Neural progenitor cell (in vitro differentiated cells): ENCODE measurements around the gene OSBP. TPM values are rescaled to one million over a fixed set of nuclear protein-coding genes. Genes with fewer than 3 reads are reported as not detected.
A peak's percentile ranks its signal among the peaks of the same experiment; 100 is the strongest.
"Not testable (repeated sequence)": the region's sequence is repeated elsewhere in the genome, so short reads cannot be mapped to it uniquely, and the experiment has no call there.

Experiments used
- DNase-seq: peaks from one replicate; pipeline ENCODE4 v3.0.0-alpha.2; 2016; ENCODE audit warnings: low spot score
- H2AFZ ChIP-seq: fragments of 200-600 bp; sonication (generic); replicated peaks from 2 replicates; pipeline ENCODE4 v1.6.1; 2016; ENCODE audit warnings: antibody characterized with exemption
- H3F3A ChIP-seq: fragments of 200-600 bp; sonication (generic); 2 replicates; pipeline ENCODE4 v1.6.1; 2016; ENCODE audit warnings: antibody characterized with exemption, low read depth
- H3K27ac ChIP-seq: fragments of 200-600 bp; sonication (generic); 2 replicates; pipeline ENCODE4 v1.5.1; 2016; ENCODE audit warnings: mild to moderate bottlenecking
- H3K27me3 ChIP-seq: fragments of 200-600 bp; sonication (generic); 2 replicates; pipeline ENCODE4 v1.6.1; 2016; ENCODE audit warnings: mild to moderate bottlenecking, moderate library complexity
- H3K36me3 ChIP-seq: fragments of 200-600 bp; sonication (generic); 2 replicates; pipeline ENCODE4 v1.5.1; 2016
- H3K4me1 ChIP-seq: fragments of 200-600 bp; sonication (generic); 2 replicates; pipeline ENCODE4 v1.6.1; 2016; ENCODE audit warnings: mixed run types
- H3K4me2 ChIP-seq: fragments of 200-600 bp; sonication (generic); 2 replicates; pipeline ENCODE4 v1.6.1; 2016
- H3K4me3 ChIP-seq: fragments of 200-600 bp; sonication (generic); 2 replicates; pipeline ENCODE4 v1.5.1; 2016
- H3K79me2 ChIP-seq: fragments of 200-600 bp; sonication (generic); 2 replicates; pipeline ENCODE4 v1.6.1; 2016; ENCODE audit warnings: low read depth
- H3K9ac ChIP-seq: fragments of 200-600 bp; sonication (generic); 2 replicates; pipeline ENCODE4 v1.6.1; 2016
- H3K9me3 ChIP-seq: fragments of 200-600 bp; sonication (generic); 2 replicates; pipeline ENCODE4 v1.5.1; 2016; ENCODE audit warnings: low read depth
- H4K20me1 ChIP-seq: fragments of 200-600 bp; sonication (generic); 2 replicates; pipeline ENCODE4 v1.6.1; 2016; ENCODE audit warnings: low read depth
- H3K27ac Mint-ChIP-seq: 3 replicates; pipeline ENCODE4 v1.8.0; 2021; ENCODE audit warnings: mixed read lengths
- H3K27me3 Mint-ChIP-seq: 2 replicates; pipeline ENCODE4 v1.8.0; 2022; ENCODE audit warnings: low read depth, mild to moderate bottlenecking, inconsistent platforms, moderate library complexity, mixed read lengths; ENCODE audit not compliant: insufficient read depth
- H3K36me3 Mint-ChIP-seq: 3 replicates; pipeline ENCODE4 v1.8.0; 2021; ENCODE audit warnings: mixed read lengths
- H3K4me1 Mint-ChIP-seq: 3 replicates; pipeline ENCODE4 v1.8.0; 2021; ENCODE audit warnings: mixed read lengths
- H3K4me3 Mint-ChIP-seq: 3 replicates; pipeline ENCODE4 v1.8.0; 2021; ENCODE audit warnings: mild to moderate bottlenecking, moderate library complexity, mixed read lengths
- H3K9me3 Mint-ChIP-seq: 3 replicates; pipeline ENCODE4 v1.8.0; 2020; ENCODE audit warnings: mixed read lengths
- EZH2 ChIP-seq: fragments of 200-600 bp; sonication (generic); IDR thresholded peaks from 2 replicates; pipeline ENCODE4 v1.6.1; 2017; ENCODE audit warnings: antibody characterized with exemption, mild to moderate bottlenecking, moderate library complexity
- EZH2phosphoT487 ChIP-seq: fragments of 200-600 bp; sonication (generic); IDR thresholded peaks from 2 replicates; pipeline ENCODE4 v1.6.1; 2017; ENCODE audit warnings: antibody characterized with exemption
- total RNA-seq: library from RNA; depleted of rRNA; stranded (reverse); fragments of >200 nt; gene quantifications from 2 replicates; pipeline ENCODE4 v1.2.3, GENCODE V29; 2015; ENCODE audit warnings: low replicate concordance
- TF ChIP-seq, protein P1 (sequence below): fragments of 200-600 bp; sonication (generic); IDR thresholded peaks from 2 replicates; pipeline ENCODE4 v1.5.1; 2017; ENCODE audit warnings: antibody characterized with exemption, mild to moderate bottlenecking

OSBP gene
- total RNA-seq, 1 donor from 2014 or later, result 22.7 TPM

DNA sequence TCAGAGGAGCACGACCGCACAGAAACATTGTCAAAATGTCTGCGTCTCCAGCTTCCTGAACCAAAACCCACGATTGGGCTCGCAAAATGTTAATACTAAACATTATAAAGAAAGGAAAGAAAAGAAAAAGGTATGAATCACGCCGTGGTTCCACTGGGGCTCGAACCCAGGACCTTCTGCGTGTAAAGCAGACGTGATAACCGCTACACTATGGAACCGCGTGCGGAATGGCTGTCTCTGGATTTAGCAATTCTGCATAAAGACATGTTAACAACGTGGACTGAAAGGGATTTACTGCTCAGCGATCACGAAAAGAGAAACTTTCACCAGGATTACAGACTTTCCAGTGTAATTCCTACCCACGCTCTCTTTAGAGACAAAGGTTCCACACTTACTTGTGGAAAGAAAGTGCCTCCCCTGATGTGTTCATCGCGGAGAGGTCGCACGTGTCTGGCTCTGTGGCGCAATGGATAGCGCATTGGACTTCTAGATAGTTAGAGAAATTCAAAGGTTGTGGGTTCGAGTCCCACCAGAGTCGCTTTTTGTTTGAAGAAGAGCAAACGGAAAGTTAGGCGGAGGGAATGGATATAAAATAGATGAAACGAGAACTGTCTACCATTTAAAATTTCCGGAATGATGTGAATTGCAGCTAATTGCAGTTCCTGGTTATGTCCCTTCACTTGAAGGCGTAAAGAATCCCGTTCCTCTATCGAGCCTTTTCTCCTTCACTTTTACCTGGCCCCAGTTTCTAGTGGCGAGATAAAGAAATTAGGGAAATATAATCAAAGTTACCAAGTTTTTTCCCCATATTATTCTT, 64.5 kb downstream of the OSBP start:
- Histone ChIP-seq H3K36me3 (no peaks in the 10 kb centered on the region), H3K79me2 (no peaks in the 10 kb centered on the region), H3K27ac (peak overlapping the region; percentile 7), H3F3A (peaks cover 62% of the 10 kb centered on the region), H3K9me3 (no peaks in the 10 kb centered on the region), H2AFZ (peak overlapping the region; percentile 71), H3K9ac (no peak overlapping the region), H3K4me3 (peak overlapping the region; percentile 73), H3K27me3 (no peaks in the 10 kb centered on the region), H3K4me2 (peak overlapping the region; percentile 79), H4K20me1 (no peaks in the 10 kb centered on the region), H3K4me1 (peaks cover 22% of the 10 kb centered on the region)
- no peak for TF ChIP-seq EZH2
- no peak for TF ChIP-seq EZH2phosphoT487
- TF ChIP-seq, protein P1, sequence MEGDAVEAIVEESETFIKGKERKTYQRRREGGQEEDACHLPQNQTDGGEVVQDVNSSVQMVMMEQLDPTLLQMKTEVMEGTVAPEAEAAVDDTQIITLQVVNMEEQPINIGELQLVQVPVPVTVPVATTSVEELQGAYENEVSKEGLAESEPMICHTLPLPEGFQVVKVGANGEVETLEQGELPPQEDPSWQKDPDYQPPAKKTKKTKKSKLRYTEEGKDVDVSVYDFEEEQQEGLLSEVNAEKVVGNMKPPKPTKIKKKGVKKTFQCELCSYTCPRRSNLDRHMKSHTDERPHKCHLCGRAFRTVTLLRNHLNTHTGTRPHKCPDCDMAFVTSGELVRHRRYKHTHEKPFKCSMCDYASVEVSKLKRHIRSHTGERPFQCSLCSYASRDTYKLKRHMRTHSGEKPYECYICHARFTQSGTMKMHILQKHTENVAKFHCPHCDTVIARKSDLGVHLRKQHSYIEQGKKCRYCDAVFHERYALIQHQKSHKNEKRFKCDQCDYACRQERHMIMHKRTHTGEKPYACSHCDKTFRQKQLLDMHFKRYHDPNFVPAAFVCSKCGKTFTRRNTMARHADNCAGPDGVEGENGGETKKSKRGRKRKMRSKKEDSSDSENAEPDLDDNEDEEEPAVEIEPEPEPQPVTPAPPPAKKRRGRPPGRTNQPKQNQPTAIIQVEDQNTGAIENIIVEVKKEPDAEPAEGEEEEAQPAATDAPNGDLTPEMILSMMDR, result no peak
- peaks cover 4% of the 10 kb centered on the region for H3K36me3 Mint-ChIP-seq
- peaks cover 10% of the 10 kb centered on the region for H3K9me3 Mint-ChIP-seq
- H3K27me3 Mint-ChIP-seq, result peaks cover 25% of the 10 kb centered on the region
- peak overlapping the region; percentile 92 for H3K4me3 Mint-ChIP-seq
- peak overlapping the region; percentile 93 for H3K27ac Mint-ChIP-seq
- H3K4me1 Mint-ChIP-seq, result peaks cover 40% of the 10 kb centered on the region
- DNase-seq, result peak; percentile 90

DNA sequence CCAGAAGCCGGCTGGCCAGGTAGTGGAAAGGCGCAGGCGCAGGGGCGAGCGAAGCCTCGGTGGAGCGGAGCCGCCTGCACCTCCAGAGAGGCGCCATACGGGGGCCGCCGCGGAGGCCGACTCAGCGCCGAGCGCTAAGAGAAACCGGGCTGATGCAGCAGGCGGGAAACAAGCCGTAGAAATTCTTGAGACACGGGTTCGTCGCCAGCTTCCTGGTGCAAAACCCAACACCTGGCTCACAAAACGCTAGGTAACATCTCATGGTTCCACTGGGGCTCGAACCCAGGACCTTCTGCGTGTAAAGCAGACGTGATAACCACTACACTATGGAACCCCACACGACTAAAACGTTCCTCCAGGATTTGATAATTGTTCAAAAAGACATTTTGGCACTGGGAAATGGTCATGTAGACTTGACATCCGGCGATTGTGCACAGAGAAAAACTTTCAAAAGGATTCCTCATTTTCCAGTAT, 65.2 kb downstream of the OSBP start:
- peaks cover 10% of the 10 kb centered on the region for H3K9me3 Mint-ChIP-seq
- peaks cover 34% of the 10 kb centered on the region for H3K4me1 Mint-ChIP-seq
- peak; percentile 95 for DNase-seq
- TF ChIP-seq EZH2 (no peak), EZH2phosphoT487 (no peak)
- TF ChIP-seq, protein P1, result peak; percentile 57
- H3K36me3 ChIP-seq, result no peaks in the 10 kb centered on the region
- H3K4me3 Mint-ChIP-seq, result peak overlapping the region; percentile 92
- peaks cover 56% of the 10 kb centered on the region for H3F3A ChIP-seq
- H3K36me3 Mint-ChIP-seq, result peaks cover 4% of the 10 kb centered on the region
- H3K27ac Mint-ChIP-seq, result peak overlapping the region; percentile 93
- no peaks in the 10 kb centered on the region for H3K9me3 ChIP-seq
- H3K27ac ChIP-seq, result peak overlapping the region; percentile 7
- H3K27me3 Mint-ChIP-seq, result peaks cover 23% of the 10 kb centered on the region
- peaks cover 22% of the 10 kb centered on the region for H3K4me1 ChIP-seq
- no peaks in the 10 kb centered on the region for H4K20me1 ChIP-seq
- no peaks in the 10 kb centered on the region for H3K27me3 ChIP-seq
- H3K9ac ChIP-seq, result no peak overlapping the region
- no peaks in the 10 kb centered on the region for H3K79me2 ChIP-seq
- peak overlapping the region; percentile 70 for H2AFZ ChIP-seq
- peak overlapping the region; percentile 79 for H3K4me2 ChIP-seq
- H3K4me3 ChIP-seq, result peak overlapping the region; percentile 73

DNA sequence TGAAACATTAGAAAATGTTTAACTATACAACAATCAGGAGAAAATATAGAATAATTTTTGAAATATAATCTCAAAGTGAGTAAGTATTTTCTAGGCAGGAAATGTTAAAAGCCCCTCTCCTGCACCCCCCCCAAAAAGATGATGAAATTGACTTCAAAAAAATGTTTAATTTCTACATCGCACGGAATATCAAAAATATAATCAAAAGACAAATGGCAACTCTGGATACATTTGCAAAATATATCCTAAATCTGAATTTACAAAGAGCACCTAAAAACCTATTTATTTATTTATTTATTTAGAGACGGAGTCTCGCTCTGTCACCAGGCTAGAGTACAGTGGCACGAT, 67.3 kb downstream of the OSBP start:
- Histone ChIP-seq H4K20me1 (no peaks in the 10 kb centered on the region), H3K79me2 (no peaks in the 10 kb centered on the region), H3K27ac (no peak overlapping the region), H3K9me3 (no peaks in the 10 kb centered on the region), H3K4me3 (no peak overlapping the region), H3F3A (peaks cover 54% of the 10 kb centered on the region), H3K4me1 (peaks cover 22% of the 10 kb centered on the region), H3K9ac (no peak overlapping the region), H2AFZ (no peak overlapping the region), H3K4me2 (peak overlapping the region; percentile 79), H3K27me3 (no peaks in the 10 kb centered on the region), H3K36me3 (no peaks in the 10 kb centered on the region)
- DNase-seq, result no peak
- Mint-ChIP-seq H3K9me3 (peaks cover 10% of the 10 kb centered on the region), H3K4me3 (no peak overlapping the region), H3K36me3 (peaks cover 4% of the 10 kb centered on the region), H3K27ac (no peak overlapping the region), H3K27me3 (peaks cover 23% of the 10 kb centered on the region), H3K4me1 (peaks cover 30% of the 10 kb centered on the region)
- no peak for TF ChIP-seq EZH2

DNA sequence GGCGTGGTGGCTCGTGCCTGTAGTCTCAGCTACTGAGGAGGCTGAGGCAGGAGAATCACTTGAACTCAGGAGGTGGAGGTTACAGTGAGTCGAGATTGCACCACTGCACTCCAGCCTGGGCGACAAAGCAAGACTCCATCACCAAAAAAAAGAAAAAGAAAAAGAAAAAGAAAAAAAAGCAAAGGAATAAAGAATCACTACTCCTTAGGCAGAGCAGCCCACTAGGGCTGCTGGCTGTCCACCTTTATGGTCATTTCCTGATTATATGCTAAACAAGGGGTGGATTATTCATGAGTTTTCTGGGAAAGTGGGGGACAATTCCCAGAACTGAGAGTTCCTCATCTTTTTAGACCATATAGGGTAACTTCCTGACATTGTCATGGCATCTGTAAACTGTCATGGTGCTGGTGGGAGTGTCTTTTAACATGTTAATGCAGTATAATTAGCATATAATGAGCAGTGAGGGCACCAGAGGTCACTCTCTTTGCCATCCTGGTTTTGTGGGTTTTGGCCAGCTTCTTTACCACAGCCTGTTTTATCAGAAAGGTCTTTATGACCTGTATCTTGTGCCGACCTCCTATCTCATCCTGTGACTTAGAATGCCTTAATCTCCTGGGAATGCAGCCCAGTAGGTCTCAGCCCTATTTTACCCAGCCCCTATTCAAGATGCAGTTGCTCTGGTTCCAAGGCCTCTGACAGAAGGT, 67.8 kb downstream of the OSBP start:
- DNase-seq, result peak; percentile 27
- not testable (repeated sequence) for H3K27ac Mint-ChIP-seq
- peaks cover 28% of the 10 kb centered on the region for H3K4me1 Mint-ChIP-seq

More for the DNA sequence above, 67.8 kb downstream of the OSBP start:
- not testable (repeated sequence) for H3K9ac ChIP-seq, H3K4me3 Mint-ChIP-seq, H3K79me2 ChIP-seq, H3K4me3 ChIP-seq, H3K27ac ChIP-seq, H3K9me3 ChIP-seq, H2AFZ ChIP-seq, H3K27me3 ChIP-seq, H3K36me3 ChIP-seq, H3K36me3 Mint-ChIP-seq, H4K20me1 ChIP-seq
- peaks cover 21% of the 10 kb centered on the region for H3K27me3 Mint-ChIP-seq
- Histone ChIP-seq H3F3A (peaks cover 50% of the 10 kb centered on the region), H3K4me1 (peaks cover 20% of the 10 kb centered on the region), H3K4me2 (peak overlapping the region; percentile 79)
- H3K9me3 Mint-ChIP-seq, result peaks cover 10% of the 10 kb centered on the region
